HEK293T (cell line): ENCODE measurements around the gene SLC7A6.

Experiments
- ARNT ChIP-seq: fragments of 450-650 bp; IDR thresholded peaks from 2 replicates; pipeline ENCODE4 v1.6.1; 2017; ENCODE audit warnings: mild to moderate bottlenecking
- BHLHE40 ChIP-seq: fragments of 450-650 bp; IDR thresholded peaks from 2 replicates; pipeline ENCODE4 v1.6.1; 2016; ENCODE audit warnings: mild to moderate bottlenecking, moderate library complexity, borderline replicate concordance
- ELF4 ChIP-seq: fragments of 450-650 bp; IDR thresholded peaks from 2 replicates; pipeline ENCODE4 v1.6.1; 2017; ENCODE audit warnings: antibody characterized with exemption
- FOXA1 ChIP-seq: fragments of 450-650 bp; IDR thresholded peaks from 2 replicates; pipeline ENCODE4 v1.6.1; 2016; ENCODE audit warnings: mild to moderate bottlenecking
- FOXK2 ChIP-seq: fragments of 450-650 bp; IDR thresholded peaks from 2 replicates; pipeline ENCODE4 v1.6.1; 2016; ENCODE audit warnings: mild to moderate bottlenecking
- FOXM1 ChIP-seq: fragments of 450-650 bp; IDR thresholded peaks from 2 replicates; pipeline ENCODE4 v1.6.1; 2017; ENCODE audit warnings: mild to moderate bottlenecking, borderline replicate concordance
- HDGF ChIP-seq: fragments of 450-650 bp; IDR thresholded peaks from 2 replicates; pipeline ENCODE4 v1.6.1; 2017; ENCODE audit warnings: antibody characterized with exemption, borderline replicate concordance
- L3MBTL2 ChIP-seq: fragments of 450-650 bp; conservative IDR thresholded peaks from 2 replicates; pipeline ENCODE4 v1.6.1; 2016; ENCODE audit warnings: mild to moderate bottlenecking
- NFRKB ChIP-seq: fragments of 450-650 bp; IDR thresholded peaks from 2 replicates; pipeline ENCODE4 v1.6.1; 2016; ENCODE audit warnings: mild to moderate bottlenecking, moderate library complexity
- PKNOX1 ChIP-seq: fragments of 450-650 bp; IDR thresholded peaks from 2 replicates; pipeline ENCODE4 v1.6.1; 2016
- SP1 ChIP-seq: fragments of 450-650 bp; IDR thresholded peaks from 2 replicates; pipeline ENCODE4 v1.6.1; 2017
- SUZ12 ChIP-seq: fragments of 450-650 bp; IDR thresholded peaks from 2 replicates; pipeline ENCODE4 v1.6.1; 2016; ENCODE audit warnings: mild to moderate bottlenecking
- ZNF384 ChIP-seq: fragments of 450-650 bp; IDR thresholded peaks from 2 replicates; pipeline ENCODE4 v1.6.1; 2016

GRCh38 chr16:68235108-68235886 lies 29.0 kb upstream of the SLC7A6 start:
- TF ChIP-seq ELF4 (no peak), HDGF (no peak), SUZ12 (no peak), FOXM1 (no peak), FOXA1 (no peak), BHLHE40 (no peak), PKNOX1 (no peak), FOXK2 (no peak), SP1 (no peak), ARNT (no peak), L3MBTL2 (0 out of 2 replicates have a peak, but pooled peaks have one; percentile 11), NFRKB (no peak), ZNF384 (no peak)
